HepG2 (cell line): ENCODE measurements around the gene TMBIM1. TPM values are rescaled to one million over a fixed set of nuclear protein-coding genes. Genes with fewer than 3 reads are reported as not detected.

Source experiments
- BCL3 ChIP-seq: sonication (generic); formaldehyde crosslinking; IDR thresholded peaks from 2 replicates; pipeline ENCODE4 v1.5.1; 2020; ENCODE audit warnings: mild to moderate bottlenecking, missing genetic modification reagents, moderate library complexity
- CREB3 ChIP-seq: sonication (generic); formaldehyde crosslinking; IDR thresholded peaks from 2 replicates; pipeline ENCODE4 v1.5.0; 2020; ENCODE audit warnings: missing genetic modification reagents
- FOXO4 ChIP-seq: sonication (generic); formaldehyde crosslinking; conservative IDR thresholded peaks from 2 replicates; pipeline ENCODE4 v1.8.1; 2023; ENCODE audit warnings: missing genetic modification reagents
- GABPA ChIP-seq, 2 experiments: IDR thresholded peaks; 2 replicates each; pipeline ENCODE4 v1.6.1; 2011 to 2016; ENCODE audit warnings: low read depth in 2 of 2, low read length in 1 of 2, missing biosample characterization in 1 of 2, missing genetic modification characterization in 1 of 2
- GATA4 ChIP-seq: sonication (generic); IDR thresholded peaks from 2 replicates; pipeline ENCODE4 v1.6.1; 2016; ENCODE audit warnings: antibody characterized with exemption, low read depth, borderline replicate concordance
- KAT7 ChIP-seq: IDR thresholded peaks from 2 replicates; pipeline ENCODE4 v1.6.1; 2018; ENCODE audit warnings: borderline replicate concordance, missing compliant biosample characterization
- KLF16 ChIP-seq, 2 experiments: sonication (generic) in 1 of 2; formaldehyde crosslinking in 1 of 2; IDR thresholded peaks; 2 replicates each; pipeline versions ENCODE4 v1.6.1 to v1.8.0; 2016 to 2023; ENCODE audit warnings: missing genetic modification reagents in 2 of 2, missing compliant biosample characterization in 1 of 2
- LCORL ChIP-seq, 2 experiments: fragments of 450-650 bp in 1 of 2; sonication (generic) in 1 of 2; formaldehyde crosslinking in 1 of 2; IDR thresholded peaks; 2 replicates each; pipeline versions ENCODE4 v1.5.0 to v1.6.1; 2017 to 2020; ENCODE audit warnings: antibody characterized with exemption in 1 of 2, missing genetic modification reagents in 1 of 2
- MLX ChIP-seq: IDR thresholded peaks from 2 replicates; pipeline ENCODE4 v1.6.1; 2016
- NBN ChIP-seq: fragments of 450-650 bp; conservative IDR thresholded peaks from 2 replicates; pipeline ENCODE4 v1.6.1; 2017
- NR1H2 ChIP-seq: sonication (generic); formaldehyde crosslinking; IDR thresholded peaks from 2 replicates; pipeline ENCODE4 v1.8.1; 2022; ENCODE audit warnings: low read depth, missing genetic modification reagents, borderline replicate concordance
- PATZ1 ChIP-seq: sonication (generic); formaldehyde crosslinking; IDR thresholded peaks from 2 replicates; pipeline ENCODE4 v1.4.0; 2020; ENCODE audit warnings: missing genetic modification reagents
- SKIL ChIP-seq: sonication (generic); formaldehyde crosslinking; IDR thresholded peaks from 2 replicates; pipeline ENCODE4 v1.8.0; 2022; ENCODE audit warnings: missing genetic modification reagents, mild to moderate bottlenecking, moderate library complexity, borderline replicate concordance
- SOX5 ChIP-seq: IDR thresholded peaks from 2 replicates; pipeline ENCODE4 v1.6.1; 2016; ENCODE audit warnings: borderline replicate concordance
- ZFX ChIP-seq: sonication (generic); formaldehyde crosslinking; IDR thresholded peaks from 2 replicates; pipeline ENCODE4 v1.4.0; 2020; ENCODE audit warnings: mild to moderate bottlenecking, low read depth, missing genetic modification reagents, moderate library complexity
- ZNF7 ChIP-seq: IDR thresholded peaks from 2 replicates; pipeline ENCODE4 v1.6.1; 2016; ENCODE audit warnings: missing biosample characterization, missing genetic modification reagents
- ZNF800 ChIP-seq: sonication (generic); formaldehyde crosslinking; IDR thresholded peaks from 2 replicates; pipeline ENCODE4 v1.4.0; 2020; ENCODE audit warnings: missing genetic modification reagents
- polyA plus RNA-seq, 8 experiments: library from polyadenylated mRNA; depleted of rRNA in 3 of 8; stranded (reverse) in 7 of 8; unstranded in 1 of 8; fragments of >200 nt; fragmentation: Illumina TruSeq in 4 of 8; extraction: Trizol in 4 of 8; gene quantifications; 2 replicates each; pipeline versions ENCODE4 v1.2.1 to v1.2.3, GENCODE V29; 2011 to 2016; ENCODE audit warnings: low read depth in 4 of 8, missing spikeins in 1 of 8, mixed read lengths in 1 of 8; ENCODE audit not compliant: insufficient read depth in 1 of 8
- total RNA-seq, 5 experiments: library from RNA; depleted of rRNA; stranded (reverse); fragments of >200 nt; fragmentation: Illumina TruSeq; extraction: Trizol; gene quantifications; 2 replicates each; pipeline ENCODE4 v1.2.3, GENCODE V29; 2016; ENCODE audit warnings: low read depth in 1 of 5

Gene TMBIM1
- total and polyA plus RNA-seq, 2 of the 13 experiments (the other 11 are each of a cell fraction or from before 2014, with no cell fraction given): 127 to 139 TPM

GRCh38 chr2:218310853-218311540, 18.7 kb upstream of the TMBIM1 start (continued):
- TF ChIP-seq ZFX (CRISPR knock-in tag): peak; percentile 66
- no peak for TF ChIP-seq KLF16 (CRISPR knock-in tag; IDR thresholded peaks at IDR 0.05)
- TF ChIP-seq ZNF7: no peak
- 0 out of 2 replicates have a peak, but pooled peaks have one; percentile 14 for TF ChIP-seq SOX5 (CRISPR knock-in tag)
- TF ChIP-seq PATZ1 (CRISPR knock-in tag): peak; percentile 7; the same call in 1 of the 2 replicates
- 0 out of 2 replicates have a peak, but pooled peaks have one; percentile 5 for TF ChIP-seq SKIL
- TF ChIP-seq GATA4: no peak
- no peak for TF ChIP-seq NR1H2
- TF ChIP-seq FOXO4: 0 out of 2 replicates have a peak, but pooled peaks have one; percentile 10
- TF ChIP-seq BCL3 (CRISPR knock-in tag): no peak
- peak; percentile 40; the same call in 1 of the 2 replicates for TF ChIP-seq MLX (CRISPR knock-in tag)
- TF ChIP-seq ZNF800 (CRISPR knock-in tag): no peak
- TF ChIP-seq LCORL (IDR thresholded peaks at IDR 0.05): no peak
- TF ChIP-seq LCORL (CRISPR knock-in tag; IDR thresholded peaks at IDR 0.05): peak; percentile 9
- no peak for TF ChIP-seq NBN
- no peak for TF ChIP-seq KAT7 (CRISPR knock-in tag)
- no peak for TF ChIP-seq CREB3 (CRISPR knock-in tag)
- no peak for TF ChIP-seq GABPA (IDR thresholded peaks at IDR 0.05; ENCODE audit: low read depth, low read length)
- TF ChIP-seq GABPA (CRISPR knock-in tag; IDR thresholded peaks at IDR 0.05; ENCODE audit: low read depth): 0 out of 2 replicates have a peak, but pooled peaks have one; percentile 2
